Endometrium (tissue), 2 donors: ENCODE results near the gene SSTR1.

ENCODE experiments used
- FAIRE-seq: peaks from 2 replicates; lab custom pipeline; 2012; peaks lifted over from hg19 to GRCh38; lab: Jason Lieb, UNC
- donor health status: control.
- donor health status: control.

SSTR1 gene

DNA sequence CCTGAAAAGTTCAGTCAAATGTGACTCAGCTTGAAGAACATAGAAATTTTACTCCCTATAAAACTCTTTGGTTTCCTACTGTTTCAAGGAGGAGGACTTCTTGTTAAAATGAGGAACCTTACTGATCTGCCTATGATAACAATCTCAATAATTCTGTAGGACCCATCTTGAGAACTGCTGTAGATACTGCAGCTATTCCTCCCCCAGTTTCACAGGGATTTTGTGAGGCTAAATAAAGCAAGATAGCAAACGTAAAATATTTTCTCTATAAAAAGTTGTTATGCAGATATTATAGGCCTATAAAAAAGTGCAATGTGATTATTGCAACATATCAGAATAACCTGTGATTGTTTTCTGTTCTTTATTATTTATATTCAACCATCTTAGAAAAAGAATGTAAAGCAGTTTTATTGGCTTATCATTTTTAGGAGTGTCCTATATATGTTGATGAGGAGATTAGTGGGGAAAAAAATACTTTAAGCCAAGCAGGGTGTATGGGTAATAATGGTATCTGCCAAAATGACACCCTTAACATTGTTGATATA is 36.1 kb downstream of the SSTR1 start:
- no peak for FAIRE-seq

DNA sequence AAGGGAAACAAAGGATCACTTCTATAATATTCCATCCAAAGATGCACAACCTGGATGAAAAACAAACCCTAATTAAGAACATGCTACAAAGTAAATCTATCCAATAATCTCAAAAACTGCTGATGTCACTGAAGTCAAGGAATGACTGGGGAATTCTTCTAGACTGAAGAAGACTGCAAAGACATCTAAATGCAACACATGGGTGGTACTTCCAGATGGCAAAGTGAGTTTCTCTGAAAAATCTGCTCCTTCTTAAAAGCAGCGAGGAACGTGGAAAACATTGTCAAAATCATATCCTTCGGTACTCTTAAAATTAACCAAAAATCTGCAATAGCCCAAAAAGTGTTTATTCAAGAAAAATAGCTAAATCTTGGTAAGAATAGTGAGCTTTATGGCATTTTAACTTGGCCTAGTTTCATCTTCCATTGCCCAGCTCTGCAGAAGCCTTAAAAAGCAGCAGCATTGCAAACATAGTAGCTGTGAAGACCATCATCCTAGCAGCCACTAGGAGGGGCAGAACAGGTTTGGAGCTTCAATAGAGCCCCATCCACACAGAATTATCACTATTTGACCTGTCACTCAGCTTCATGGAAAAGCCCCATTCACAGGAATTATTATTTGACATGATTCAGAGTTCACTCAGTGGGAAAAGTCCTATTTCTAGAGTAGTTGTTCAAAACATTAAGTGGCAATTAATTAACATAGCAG is 40.8 kb downstream of the SSTR1 start:
- no peak for FAIRE-seq

DNA sequence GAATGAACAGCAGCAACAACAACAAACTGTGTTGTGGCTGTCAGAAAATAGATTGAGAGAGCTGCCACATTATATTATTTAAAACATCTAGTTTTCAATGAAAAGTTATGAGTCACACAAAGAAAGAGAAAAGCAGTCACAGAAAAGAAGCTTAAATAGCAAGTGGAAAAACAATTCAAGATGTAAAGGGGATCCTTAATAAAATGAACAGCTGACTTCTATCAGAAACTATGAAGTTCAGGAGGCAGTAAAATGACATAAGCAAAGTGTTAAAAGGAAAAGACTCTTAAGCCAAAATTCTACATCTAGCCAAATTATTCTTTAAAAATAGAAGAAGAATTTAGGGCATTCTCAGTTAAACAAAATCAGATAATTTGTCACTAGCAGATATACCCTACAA is 42.6 kb downstream of the SSTR1 start:
- FAIRE-seq = no peak

DNA sequence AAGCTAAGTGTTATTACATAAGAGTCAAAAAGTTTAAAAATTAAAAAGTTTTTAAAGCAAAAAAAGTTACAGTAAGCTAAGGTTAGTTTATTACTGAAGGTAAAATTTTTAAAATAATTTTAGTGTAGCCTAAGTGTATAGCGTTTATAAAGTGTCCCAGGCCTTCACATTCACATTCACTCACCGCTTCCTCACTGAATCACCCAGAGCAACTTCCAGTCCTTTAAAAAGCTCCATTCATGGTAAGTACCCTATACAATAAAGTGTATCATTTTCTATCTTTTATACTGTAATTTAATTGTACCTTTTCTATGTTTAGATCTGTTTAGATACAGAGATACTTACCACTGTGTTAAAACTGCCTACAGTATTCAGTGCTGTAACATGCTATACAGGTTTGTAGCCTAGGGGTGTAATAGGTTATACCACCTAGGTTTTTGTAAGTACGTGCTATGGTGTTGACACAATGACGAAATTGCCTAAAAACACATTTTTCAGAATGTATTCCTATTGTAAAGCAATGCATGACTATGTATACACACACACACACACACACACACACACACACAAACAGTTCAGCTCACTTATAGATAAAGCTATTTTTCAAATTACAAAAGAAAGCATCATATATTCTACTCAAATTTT is 44.5 kb downstream of the SSTR1 start:
- no peak for FAIRE-seq

DNA sequence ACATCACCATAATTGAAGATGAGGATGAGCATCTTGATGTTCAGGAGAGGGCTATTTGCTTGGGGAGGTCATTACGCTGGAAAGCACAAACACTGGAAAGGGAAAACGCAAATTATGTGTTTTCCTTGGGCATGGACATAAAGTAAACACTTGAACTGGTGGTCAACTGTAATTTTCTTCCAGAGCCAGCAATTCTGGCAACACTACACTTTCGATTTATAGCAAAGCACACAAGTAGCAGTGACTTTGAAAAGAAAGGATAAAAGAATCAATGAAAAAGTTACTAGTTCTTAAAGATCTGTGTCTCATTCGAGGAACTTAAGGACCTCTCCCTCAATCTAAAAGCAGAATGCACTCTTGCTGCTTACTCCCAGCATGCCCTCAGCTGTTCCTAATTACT is 46.0 kb downstream of the SSTR1 start:
- no peak for FAIRE-seq

DNA sequence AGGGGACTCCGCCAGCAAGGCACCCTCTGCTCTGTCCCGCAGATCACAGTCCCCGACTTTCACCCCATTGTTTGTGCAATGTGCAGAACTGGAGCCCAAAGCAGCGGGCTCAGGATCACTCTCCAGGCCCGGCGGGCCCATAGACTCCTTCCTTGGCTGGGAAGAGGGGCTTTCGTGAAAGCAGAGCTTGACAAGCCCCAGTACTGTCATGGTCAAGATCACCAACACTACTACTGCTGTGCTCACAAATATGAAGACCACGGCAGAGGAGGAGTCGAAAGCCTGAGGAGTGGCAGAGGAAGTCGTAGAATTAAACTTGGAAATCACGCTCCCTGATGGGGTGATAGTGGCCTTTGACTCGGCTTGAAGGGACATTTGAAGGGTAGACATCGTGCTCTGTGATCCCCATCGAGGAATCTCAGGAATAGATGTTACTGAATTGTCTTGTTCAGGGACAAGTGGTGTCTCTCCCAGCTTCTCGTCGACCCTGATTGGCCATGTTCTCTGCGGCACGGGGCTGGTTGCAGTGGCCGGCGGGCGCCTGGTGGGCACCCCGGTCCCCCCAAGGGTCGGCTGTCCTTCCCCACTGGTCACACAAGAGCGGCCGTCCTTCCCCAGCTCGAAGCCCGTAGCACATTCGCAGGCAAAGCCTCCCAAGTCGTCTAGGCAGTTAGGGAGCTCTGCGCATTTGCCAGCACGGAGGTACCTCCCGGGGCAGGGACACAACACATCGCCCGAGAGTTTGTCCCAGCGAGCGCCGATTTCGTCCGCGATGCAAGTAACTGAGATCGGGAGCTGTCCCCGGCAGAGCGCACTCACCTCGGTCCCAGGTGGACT is 47.1 kb downstream of the SSTR1 start:
- no peak for FAIRE-seq

- FAIRE-seq = no peak
Observed at GRCh38 chr14:38255408-38255672, 47.6 kb downstream of the SSTR1 start.

DNA sequence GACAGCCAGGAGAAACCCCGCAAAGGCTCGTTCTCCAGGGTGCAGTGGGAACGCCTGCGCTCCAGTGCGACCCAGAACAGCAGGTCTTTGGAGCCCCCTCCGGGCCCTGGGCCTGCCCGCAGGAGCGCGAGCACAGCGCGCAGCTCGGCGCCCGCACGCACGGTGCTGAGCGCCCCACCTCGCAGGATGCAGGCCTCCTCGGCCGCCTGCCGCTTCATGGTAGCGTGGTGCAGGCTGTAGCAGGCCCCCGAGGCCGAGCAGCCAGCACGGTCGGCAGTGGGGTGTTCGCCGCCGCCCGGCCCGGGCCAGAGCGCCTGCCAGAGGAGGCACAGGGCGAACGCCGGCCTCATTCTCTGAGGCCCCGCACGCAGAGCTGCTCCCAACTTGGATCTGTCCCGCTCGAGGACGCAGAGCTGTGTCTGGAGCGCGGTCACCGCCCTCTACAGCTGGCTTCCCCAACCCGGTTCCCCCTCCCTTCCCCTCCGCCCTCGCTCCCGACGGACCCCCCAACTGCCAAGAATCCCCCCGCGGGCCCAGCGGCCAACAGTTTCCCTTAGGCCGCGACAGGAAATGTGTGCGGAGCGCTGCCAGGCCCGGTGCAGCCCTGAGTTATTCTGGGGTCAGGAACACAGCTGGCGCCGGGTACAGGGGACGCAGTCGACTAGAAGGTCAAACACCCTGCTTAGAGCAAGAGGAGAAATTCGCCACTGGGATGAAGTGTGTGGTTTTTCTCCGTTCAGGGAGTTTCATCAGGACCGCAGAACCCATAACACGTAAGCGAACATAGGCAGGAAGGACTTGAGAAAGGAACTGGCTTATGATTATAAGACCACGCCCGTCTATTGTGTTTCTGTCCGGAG is 48.2 kb downstream of the SSTR1 start, which contains the start of gene CLEC14A:
CLEC14A (minus strand) TSS at position 421 of the 860 bp plus-strand sequence; CDS start at position 350, 71 bp downstream.
- FAIRE-seq = no peak

DNA sequence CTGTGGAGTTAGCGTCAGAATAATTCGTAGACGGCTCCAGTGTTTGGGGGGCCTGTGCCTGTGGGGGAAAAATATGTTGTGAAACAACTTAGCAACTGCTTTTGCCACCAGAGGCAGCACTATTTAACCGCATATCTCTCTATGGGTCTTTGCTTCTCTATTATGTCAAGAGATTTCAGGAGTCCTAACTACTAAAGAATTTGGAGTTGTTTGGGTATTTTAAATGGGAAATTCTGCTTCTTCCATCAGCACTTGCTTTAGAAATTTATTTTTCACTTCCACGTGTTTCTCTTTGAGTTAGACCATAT is 48.8 kb downstream of the SSTR1 start:
- no peak for FAIRE-seq

DNA sequence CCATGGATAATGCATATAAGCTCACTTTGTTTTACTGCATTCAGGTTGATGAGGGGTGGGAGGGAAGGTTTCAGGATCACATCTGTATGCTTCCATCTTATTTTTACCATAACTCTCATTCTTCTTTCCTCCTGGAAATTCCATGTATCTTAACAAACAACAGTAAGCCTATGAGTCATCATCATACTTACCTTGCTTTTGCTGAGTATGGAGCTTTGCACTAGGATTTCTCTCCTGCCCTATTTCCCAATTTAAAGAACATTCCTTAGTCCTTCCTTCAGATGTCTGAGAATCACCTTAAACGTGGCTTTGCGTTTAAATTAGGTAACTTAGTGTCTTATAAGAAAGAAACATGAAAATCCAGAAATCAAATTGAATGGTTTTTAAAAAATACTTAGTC is 49.8 kb downstream of the SSTR1 start:
- FAIRE-seq = no peak

GRCh38 chr14:38261620-38262019 is 53.9 kb downstream of the SSTR1 start:
- no peak for FAIRE-seq
